Trophoblast cell (in vitro differentiated cells and primary cell): ENCODE results near the gene CD19. TPM values are rescaled to one million over a fixed set of nuclear protein-coding genes. Genes with fewer than 3 reads are reported as not detected.

Experiments used
- DNase-seq, 2 donors: peaks; one replicate each; pipeline ENCODE4 v3.0.0-alpha.2; 2016
- H2AFZ ChIP-seq: 2 replicates; pipeline ENCODE4 v1.6.1; 2013; ENCODE audit warnings: low read length, moderate library complexity, mild to moderate bottlenecking; ENCODE audit not compliant: insufficient read depth, poor library complexity
- H2AK5ac ChIP-seq: 2 replicates; pipeline ENCODE4 v1.6.1; 2013; ENCODE audit warnings: mild to moderate bottlenecking, low read length
- H2BK120ac ChIP-seq: 2 replicates; pipeline ENCODE4 v1.6.1; 2013; ENCODE audit warnings: low read length, mild to moderate bottlenecking, moderate library complexity; ENCODE audit not compliant: insufficient read depth, poor library complexity
- H2BK12ac ChIP-seq: 2 replicates; pipeline ENCODE4 v1.6.1; 2013; ENCODE audit warnings: mild to moderate bottlenecking, low read length, moderate library complexity
- H2BK5ac ChIP-seq: 2 replicates; pipeline ENCODE4 v1.6.1; 2013; ENCODE audit warnings: low read length, low read depth, moderate library complexity, mild to moderate bottlenecking; ENCODE audit not compliant: poor library complexity
- H3K14ac ChIP-seq: 2 replicates; pipeline ENCODE4 v1.6.1; 2013; ENCODE audit warnings: mild to moderate bottlenecking, low read length
- H3K18ac ChIP-seq: 2 replicates; pipeline ENCODE4 v1.6.1; 2013; ENCODE audit warnings: mild to moderate bottlenecking, low read length
- H3K23ac ChIP-seq: 2 replicates; pipeline ENCODE4 v1.6.1; 2013; ENCODE audit warnings: low read length
- H3K27ac ChIP-seq: 2 replicates; pipeline ENCODE4 v1.5.1; 2013; ENCODE audit warnings: low read depth, mild to moderate bottlenecking, inconsistent platforms, low read length, moderate library complexity
- H3K27me3 ChIP-seq: 2 replicates; pipeline ENCODE4 v1.6.1; 2013; ENCODE audit warnings: inconsistent platforms, mild to moderate bottlenecking, low read length, moderate library complexity; ENCODE audit not compliant: insufficient read depth
- H3K36me3 ChIP-seq, 2 experiments: 1 replicate in 1 of 2; 2 replicates in 1 of 2; pipeline ENCODE4 v1.6.1; 2013; ENCODE audit warnings: low read length in 2 of 2, mild to moderate bottlenecking in 2 of 2, moderate library complexity in 1 of 2; ENCODE audit not compliant: insufficient read depth in 2 of 2, control insufficient read depth in 1 of 2
- H3K4ac ChIP-seq: 2 replicates; pipeline ENCODE4 v1.6.1; 2013; ENCODE audit warnings: low read depth, mild to moderate bottlenecking, low read length, moderate library complexity
- H3K4me1 ChIP-seq, 2 experiments: 1 replicate in 1 of 2; 2 replicates in 1 of 2; pipeline ENCODE4 v1.6.1; 2013; ENCODE audit warnings: low read length in 2 of 2, mild to moderate bottlenecking in 2 of 2, moderate library complexity in 1 of 2; ENCODE audit not compliant: insufficient read depth in 2 of 2, control insufficient read depth in 1 of 2
- H3K4me2 ChIP-seq: 2 replicates; pipeline ENCODE4 v1.6.1; 2013; ENCODE audit warnings: inconsistent platforms, mild to moderate bottlenecking, low read length, moderate library complexity
- H3K4me3 ChIP-seq: 2 replicates; pipeline ENCODE4 v1.5.1; 2013; ENCODE audit warnings: mild to moderate bottlenecking, low read depth, low read length, inconsistent platforms
- H3K79me1 ChIP-seq: one replicate; pipeline ENCODE4 v1.6.1; 2013; ENCODE audit warnings: low read length
- H3K79me2 ChIP-seq: 2 replicates; pipeline ENCODE4 v1.6.1; 2013; ENCODE audit warnings: low read length, mild to moderate bottlenecking; ENCODE audit not compliant: control insufficient read depth, insufficient read depth, poor library complexity
- H3K9ac ChIP-seq: 2 replicates; pipeline ENCODE4 v1.6.1; 2013; ENCODE audit warnings: mild to moderate bottlenecking, low read length
- H3K9me3 ChIP-seq: 2 replicates; pipeline ENCODE4 v1.6.1; 2013; ENCODE audit warnings: low read depth, mild to moderate bottlenecking, control low read depth, inconsistent platforms, low read length; ENCODE audit not compliant: insufficient read depth
- H4K12ac ChIP-seq: 2 replicates; pipeline ENCODE4 v1.6.1; 2013; ENCODE audit warnings: low read depth, mild to moderate bottlenecking, low read length, moderate library complexity
- H4K8ac ChIP-seq: 2 replicates; pipeline ENCODE4 v1.6.1; 2013; ENCODE audit warnings: low read depth, mild to moderate bottlenecking, low read length, moderate library complexity
- H4K91ac ChIP-seq: one replicate; pipeline ENCODE4 v1.6.1; 2013; ENCODE audit warnings: low read depth, mild to moderate bottlenecking, low read length, moderate library complexity
- WGBS: extraction: QIAGEN DNeasy Blood & Tissue Kit; methylation state at CpG from one replicate; pipeline ENCODE4 v1.1.7; 2013; ENCODE audit warnings: missing lambda C conversion rate; ENCODE audit not compliant: insufficient read length, insufficient coverage; ENCODE audit errors: extremely low coverage; 5-methylcytosine and 5-hydroxymethylcytosine counted together
- polyA plus RNA-seq: library from polyadenylated mRNA; stranded (reverse); fragments of 200-250 nt; gene quantifications from 2 replicates; pipeline ENCODE4 v1.2.3, GENCODE V29; 2013

CD19 gene
- not detected in 2 replicates for polyA plus RNA-seq

DNA sequence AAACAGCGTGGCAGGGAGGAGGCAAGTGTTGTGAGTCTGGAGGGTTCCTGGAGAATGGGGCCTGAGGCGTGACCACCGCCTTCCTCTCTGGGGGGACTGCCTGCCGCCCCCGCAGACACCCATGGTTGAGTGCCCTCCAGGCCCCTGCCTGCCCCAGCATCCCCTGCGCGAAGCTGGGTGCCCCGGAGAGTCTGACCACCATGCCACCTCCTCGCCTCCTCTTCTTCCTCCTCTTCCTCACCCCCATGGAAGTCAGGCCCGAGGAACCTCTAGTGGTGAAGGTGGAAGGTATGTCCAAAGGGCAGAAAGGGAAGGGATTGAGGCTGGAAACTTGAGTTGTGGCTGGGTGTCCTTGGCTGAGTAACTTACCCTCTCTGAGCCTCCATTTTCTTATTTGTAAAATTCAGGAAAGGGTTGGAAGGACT is at the start of gene CD19:
Gene CD19, plus strand, starts transcription at position 171 of the 425 bp plus-strand sequence. Its CDS starts 30 bp downstream, at position 201.
- H3K27ac ChIP-seq: no peak within 1 kb of the TSS
- no peak within 1 kb of the TSS for H2AFZ ChIP-seq
- H3K4me3 ChIP-seq: no peak within 1 kb of the TSS
- H2AK5ac ChIP-seq: no peak within 1 kb of the TSS
- H4K8ac ChIP-seq: no peak within 1 kb of the TSS
- no peaks in the 10 kb centered on the region for H3K79me2 ChIP-seq
- H3K4me2 ChIP-seq: no peak within 1 kb of the TSS
- no peak within 1 kb of the TSS for H4K12ac ChIP-seq
- peaks cover 1% of the 10 kb centered on the region for H3K9me3 ChIP-seq
- H2BK12ac ChIP-seq: no peak within 1 kb of the TSS
- H3K4me1 ChIP-seq: peaks cover 3 to 6% of the 10 kb centered on the region in 2 experiments
- H3K79me1 ChIP-seq: no peaks in the 10 kb centered on the region
- DNase-seq: no peak
- H3K18ac ChIP-seq: no peak within 1 kb of the TSS
- H4K91ac ChIP-seq: no peak within 1 kb of the TSS
- H3K36me3 ChIP-seq: no peaks in the 10 kb centered on the region
- no peaks in the 10 kb centered on the region for H3K27me3 ChIP-seq
- no peak within 1 kb of the TSS for H2BK5ac ChIP-seq
- no peak within 1 kb of the TSS for H3K9ac ChIP-seq
- no CpG with 5 or more reads among the region's 10 CpGs for WGBS
- no peak within 1 kb of the TSS for H3K23ac ChIP-seq
- H3K4ac ChIP-seq: no peak within 1 kb of the TSS
- H3K14ac ChIP-seq: no peak within 1 kb of the TSS
- no peak within 1 kb of the TSS for H2BK120ac ChIP-seq

DNA sequence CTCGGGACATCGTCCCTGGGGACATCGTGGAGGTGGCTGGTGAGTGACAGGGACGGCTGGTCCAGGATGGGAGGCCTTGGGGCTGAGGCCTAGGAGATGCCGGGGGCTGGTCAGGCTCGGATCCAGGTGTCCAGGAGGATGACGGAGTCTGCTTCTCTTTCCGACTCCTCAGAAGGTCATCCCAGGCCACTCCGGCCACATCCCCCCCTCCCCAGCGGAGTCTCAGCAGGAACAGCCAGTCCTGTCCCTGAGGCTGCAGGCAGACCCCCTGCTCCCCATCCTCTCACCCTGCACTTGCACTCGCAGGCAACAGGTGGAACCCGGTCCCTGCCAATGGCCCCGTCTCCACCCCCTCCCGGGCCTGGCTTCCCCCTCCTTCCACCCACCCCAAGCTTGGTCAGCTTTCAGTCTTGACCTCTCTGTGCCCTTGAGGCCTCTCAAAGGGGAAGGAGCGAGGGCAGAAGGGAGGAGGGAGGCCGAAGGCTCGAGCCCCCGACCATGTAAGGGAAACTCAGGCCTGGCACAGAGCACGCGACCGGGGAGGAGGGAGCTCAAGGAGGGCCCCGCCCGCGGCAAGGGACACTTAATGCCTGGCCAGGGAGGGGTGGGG is 49.1 kb upstream of the CD19 start:
- Histone ChIP-seq H2AFZ (no peak overlapping the region), H3K9me3 (peaks cover 5% of the 10 kb centered on the region), H2AK5ac (no peak overlapping the region), H4K8ac (no peak overlapping the region), H3K4me2 (no peak overlapping the region), H3K4me1 (peaks cover 9 to 13% of the 10 kb centered on the region in 2 experiments), H2BK12ac (no peak overlapping the region), H3K36me3 (peaks cover 2 to 3% of the 10 kb centered on the region in 2 experiments), H3K23ac (no peak overlapping the region), H3K79me1 (no peaks in the 10 kb centered on the region), H3K18ac (no peak overlapping the region), H3K9ac (no peak overlapping the region), H3K4ac (no peak overlapping the region), H3K14ac (no peak overlapping the region), H3K27me3 (peaks cover 18% of the 10 kb centered on the region), H2BK5ac (no peak overlapping the region), H3K79me2 (no peaks in the 10 kb centered on the region), H4K91ac (no peak overlapping the region), H3K4me3 (no peak overlapping the region), H2BK120ac (no peak overlapping the region), H4K12ac (no peak overlapping the region), H3K27ac (no peak overlapping the region)
- no peak for DNase-seq
- no CpG with 5 or more reads among the region's 24 CpGs for WGBS

DNA sequence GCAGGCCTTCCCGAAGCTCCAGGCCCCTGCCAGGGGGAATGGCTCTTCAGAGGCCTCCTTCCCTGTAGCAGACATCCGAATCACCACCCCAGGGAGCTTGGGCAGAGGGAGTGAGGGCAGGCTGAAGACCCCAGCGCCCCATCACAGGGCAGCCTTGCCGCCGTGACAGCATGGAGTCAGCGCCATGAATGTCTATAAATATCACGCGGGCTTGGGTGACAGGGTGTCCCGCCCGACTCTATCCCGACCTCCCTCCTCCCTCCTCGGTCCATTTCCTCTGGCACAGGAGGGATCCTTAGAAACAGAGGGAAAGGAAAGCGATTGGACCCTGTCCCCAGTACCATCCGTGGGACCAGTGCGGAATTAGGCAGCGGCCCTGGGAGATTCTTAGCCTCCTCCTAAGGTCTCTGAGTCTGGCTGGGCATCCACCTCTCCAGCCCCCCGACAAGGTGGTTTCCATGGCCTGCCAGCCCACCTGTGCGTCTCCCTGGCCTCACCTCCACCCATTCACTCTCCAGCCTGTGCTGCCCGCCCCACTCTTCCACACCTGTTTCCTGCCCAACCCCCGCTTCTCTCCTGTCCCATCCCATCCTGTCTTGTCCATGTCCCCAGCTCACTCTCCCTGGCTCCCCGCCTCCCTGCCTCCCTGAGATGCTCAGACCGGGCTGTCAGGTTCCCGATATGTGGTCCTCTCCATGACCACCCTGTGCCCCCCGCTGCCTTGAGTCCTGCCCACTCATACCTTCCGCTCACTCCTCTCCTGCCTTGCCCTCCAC is 48.4 kb upstream of the CD19 start:
- Histone ChIP-seq H3K14ac (no peak overlapping the region), H3K18ac (no peak overlapping the region), H2AFZ (no peak overlapping the region), H3K23ac (no peak overlapping the region), H3K27ac (no peak overlapping the region), H2AK5ac (no peak overlapping the region), H3K79me1 (no peaks in the 10 kb centered on the region), H4K12ac (no peak overlapping the region), H3K4ac (no peak overlapping the region), H3K9me3 (peaks cover 5% of the 10 kb centered on the region), H2BK5ac (no peak overlapping the region), H4K8ac (no peak overlapping the region), H4K91ac (no peak overlapping the region), H3K79me2 (no peaks in the 10 kb centered on the region), H3K4me1 (peaks cover 9 to 13% of the 10 kb centered on the region in 2 experiments), H3K36me3 (peaks cover 2 to 3% of the 10 kb centered on the region in 2 experiments), H3K27me3 (peaks cover 18% of the 10 kb centered on the region), H3K4me2 (no peak overlapping the region), H3K9ac (no peak overlapping the region), H2BK12ac (no peak overlapping the region), H3K4me3 (no peak overlapping the region), H2BK120ac (no peak overlapping the region)
- no CpG with 5 or more reads among the region's 25 CpGs for WGBS
- no peak for DNase-seq

DNA sequence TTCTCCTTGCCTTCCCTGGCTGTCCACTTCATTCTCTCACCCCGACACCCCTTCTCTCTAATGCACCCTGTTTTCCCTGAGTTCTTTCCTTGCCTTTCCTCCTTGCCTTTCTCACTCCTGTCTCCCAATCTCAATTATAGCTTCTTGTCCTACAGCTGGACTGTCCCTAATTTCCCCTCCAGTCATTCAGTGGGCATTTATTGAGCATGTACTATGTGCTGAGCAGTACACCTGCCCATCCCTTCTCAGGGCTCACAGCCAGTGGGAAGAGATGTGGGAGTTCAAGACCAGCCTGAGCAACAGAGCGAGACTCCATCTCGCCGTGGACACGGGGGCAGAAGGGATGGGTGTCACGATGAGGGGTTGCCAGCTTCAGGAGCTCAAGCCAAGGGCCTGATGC is 47.7 kb upstream of the CD19 start:
- no CpG with 5 or more reads among the region's 6 CpGs for WGBS
- no peaks in the 10 kb centered on the region for H3K79me1 ChIP-seq

More for the DNA sequence above, 47.7 kb upstream of the CD19 start:
- Histone ChIP-seq H3K14ac (no peak overlapping the region), H2AFZ (no peak overlapping the region), H3K4me1 (peaks cover 9 to 13% of the 10 kb centered on the region in 2 experiments), H2BK12ac (no peak overlapping the region), H3K36me3 (peaks cover 3 to 5% of the 10 kb centered on the region in 2 experiments), H4K8ac (no peak overlapping the region), H2BK120ac (no peak overlapping the region), H2BK5ac (no peak overlapping the region), H2AK5ac (no peak overlapping the region), H3K9me3 (peaks cover 7% of the 10 kb centered on the region), H3K27ac (no peak overlapping the region), H3K4ac (no peak overlapping the region), H3K9ac (no peak overlapping the region), H4K91ac (no peak overlapping the region), H4K12ac (no peak overlapping the region), H3K18ac (no peak overlapping the region), H3K27me3 (peaks cover 18% of the 10 kb centered on the region), H3K4me2 (no peak overlapping the region), H3K4me3 (no peak overlapping the region), H3K23ac (no peak overlapping the region), H3K79me2 (no peaks in the 10 kb centered on the region)
- DNase-seq: no peak
